ENCODE data around the gene SPINT4. TPM values are rescaled to one million over a fixed set of nuclear protein-coding genes. Genes with fewer than 3 reads are reported as not detected.

SPINT4 gene
- polyA plus RNA-seq, 3 donors: not detected

- Histone ChIP-seq H3K4me2 (replicated peaks; ENCODE audit: extremely low read depth, low read length, poor library complexity, severe bottlenecking) (no peak overlapping the region), H3K27me3 (ENCODE audit: control insufficient read depth in 2 of 2, insufficient read depth in 2 of 2, low read length in 2 of 2) (no peaks in the 10 kb centered on the region), H3K79me2 (ENCODE audit: insufficient read depth, low read length) (no peaks in the 10 kb centered on the region), H4K20me1 (ENCODE audit: insufficient read depth, low read length) (no peaks in the 10 kb centered on the region), H3K27ac (ENCODE audit: low read depth in 1 of 2, low read length in 2 of 2) (no peak overlapping the region), H3K4me3 (replicated peaks in 1 of 3; ENCODE audit: low read depth in 2 of 3, low read length in 3 of 3) (no peak overlapping the region), H3K9me3 (replicated peaks in 1 of 2; ENCODE audit: control insufficient read depth in 1 of 2, insufficient read depth in 1 of 2, low read length in 2 of 2) (no peaks in the 10 kb centered on the region), H3K9ac (ENCODE audit: insufficient read depth, low read length, poor library complexity, severe bottlenecking) (no peak overlapping the region), H3K36me3 (replicated peaks in 1 of 2; ENCODE audit: control insufficient read depth in 1 of 2, insufficient read depth in 2 of 2, low read length in 2 of 2) (no peaks in the 10 kb centered on the region), H3K4me1 (ENCODE audit: control insufficient read depth in 1 of 2, insufficient read depth in 2 of 2, low read length in 2 of 2) (no peaks in the 10 kb centered on the region), H2AFZ (ENCODE audit: insufficient read depth, low read depth, low read length, poor library complexity, severe bottlenecking) (no peak overlapping the region)
- TF ChIP-seq CTCF (IDR thresholded peaks at IDR 0.05): no peak
- Mint-ChIP-seq H3K4me1 (peaks cover 4% of the 10 kb centered on the region), H3K9me3 (no peaks in the 10 kb centered on the region), H3K36me3 (no peaks in the 10 kb centered on the region), H3K27ac (no peak overlapping the region), H3K4me3 (no peak overlapping the region), H3K27me3 (ENCODE audit: low read depth in 3 of 3) (peaks cover under 1 to 7% (median 1%) of the 10 kb centered on the region in 3 donors)
- no peak for DNase-seq
- intact Hi-C loops (cut with micrococcal nuclease): no loop called here
- 71% methylated on average over 2 of the region's 3 CpGs for WGBS (ENCODE audit: insufficient coverage)
Measured at GRCh38 chr20:45765980-45766379, 43.8 kb downstream of the SPINT4 start.

- no peaks in the 10 kb centered on the region for H3K9me3 ChIP-seq (replicated peaks in 1 of 2; ENCODE audit: control insufficient read depth in 1 of 2, insufficient read depth in 1 of 2, low read length in 2 of 2)
- Mint-ChIP-seq H3K4me3 (no peak overlapping the region), H3K9me3 (no peaks in the 10 kb centered on the region), H3K36me3 (no peaks in the 10 kb centered on the region), H3K27me3 (ENCODE audit: low read depth in 3 of 3) (peaks cover 0 to 10% (median 2%) of the 10 kb centered on the region in 3 donors), H3K27ac (no peak overlapping the region), H3K4me1 (peaks cover 5% of the 10 kb centered on the region)
- TF ChIP-seq CTCF (IDR thresholded peaks at IDR 0.05): no peak
- H3K27me3 ChIP-seq (ENCODE audit: control insufficient read depth in 2 of 2, insufficient read depth in 2 of 2, low read length in 2 of 2): no peaks in the 10 kb centered on the region
- no peaks in the 10 kb centered on the region for H3K4me1 ChIP-seq (ENCODE audit: control insufficient read depth in 1 of 2, insufficient read depth in 2 of 2, low read length in 2 of 2)
- no peaks in the 10 kb centered on the region for H4K20me1 ChIP-seq (ENCODE audit: insufficient read depth, low read length)
- no peaks in the 10 kb centered on the region for H3K36me3 ChIP-seq (replicated peaks in 1 of 2; ENCODE audit: control insufficient read depth in 1 of 2, insufficient read depth in 2 of 2, low read length in 2 of 2)
- H3K27ac ChIP-seq (ENCODE audit: low read depth in 1 of 2, low read length in 2 of 2): no peak overlapping the region
- no peak for DNase-seq
- intact Hi-C loops (cut with micrococcal nuclease): no loop called here
- no peak overlapping the region for H3K9ac ChIP-seq (ENCODE audit: insufficient read depth, low read length, poor library complexity, severe bottlenecking)
- no peaks in the 10 kb centered on the region for H3K79me2 ChIP-seq (ENCODE audit: insufficient read depth, low read length)
- H2AFZ ChIP-seq (ENCODE audit: insufficient read depth, low read depth, low read length, poor library complexity, severe bottlenecking): no peak overlapping the region
- H3K4me2 ChIP-seq (replicated peaks; ENCODE audit: extremely low read depth, low read length, poor library complexity, severe bottlenecking): no peak overlapping the region
- H3K4me3 ChIP-seq (replicated peaks in 1 of 3; ENCODE audit: low read depth in 2 of 3, low read length in 3 of 3): no peak overlapping the region
Measured at GRCh38 chr20:45768479-45768878, 46.3 kb downstream of the SPINT4 start.

Data from CD14-positive monocyte (primary cell).